PC-9 (cell line): ENCODE data around the gene RNF227.

Experiments used
- CTCF ChIP-seq: fragments of 200-600 bp; sonication (generic); conservative IDR thresholded peaks from 2 replicates; pipeline ENCODE4 v1.6.1; 2017; ENCODE audit warnings: mixed run types, antibody characterized with exemption, mild to moderate bottlenecking, moderate library complexity
- EZH2 ChIP-seq: fragments of 200-600 bp; sonication (generic); IDR thresholded peaks from 2 replicates; pipeline ENCODE4 v1.8.0; 2017; ENCODE audit warnings: antibody characterized with exemption, low read depth

GRCh38 chr17:7932483-7932891 lies 16.4 kb upstream of the RNF227 start:
- TF ChIP-seq CTCF: no peak
- TF ChIP-seq EZH2: no peak
